Measurements from ENCODE around the gene CPTP. TPM values are rescaled to one million over a fixed set of nuclear protein-coding genes. Genes with fewer than 3 reads are reported as not detected.

The CPTP gene
- total RNA-seq, 2 experiments from 2014 or later, result 8.4 to 11.0 TPM

DNA sequence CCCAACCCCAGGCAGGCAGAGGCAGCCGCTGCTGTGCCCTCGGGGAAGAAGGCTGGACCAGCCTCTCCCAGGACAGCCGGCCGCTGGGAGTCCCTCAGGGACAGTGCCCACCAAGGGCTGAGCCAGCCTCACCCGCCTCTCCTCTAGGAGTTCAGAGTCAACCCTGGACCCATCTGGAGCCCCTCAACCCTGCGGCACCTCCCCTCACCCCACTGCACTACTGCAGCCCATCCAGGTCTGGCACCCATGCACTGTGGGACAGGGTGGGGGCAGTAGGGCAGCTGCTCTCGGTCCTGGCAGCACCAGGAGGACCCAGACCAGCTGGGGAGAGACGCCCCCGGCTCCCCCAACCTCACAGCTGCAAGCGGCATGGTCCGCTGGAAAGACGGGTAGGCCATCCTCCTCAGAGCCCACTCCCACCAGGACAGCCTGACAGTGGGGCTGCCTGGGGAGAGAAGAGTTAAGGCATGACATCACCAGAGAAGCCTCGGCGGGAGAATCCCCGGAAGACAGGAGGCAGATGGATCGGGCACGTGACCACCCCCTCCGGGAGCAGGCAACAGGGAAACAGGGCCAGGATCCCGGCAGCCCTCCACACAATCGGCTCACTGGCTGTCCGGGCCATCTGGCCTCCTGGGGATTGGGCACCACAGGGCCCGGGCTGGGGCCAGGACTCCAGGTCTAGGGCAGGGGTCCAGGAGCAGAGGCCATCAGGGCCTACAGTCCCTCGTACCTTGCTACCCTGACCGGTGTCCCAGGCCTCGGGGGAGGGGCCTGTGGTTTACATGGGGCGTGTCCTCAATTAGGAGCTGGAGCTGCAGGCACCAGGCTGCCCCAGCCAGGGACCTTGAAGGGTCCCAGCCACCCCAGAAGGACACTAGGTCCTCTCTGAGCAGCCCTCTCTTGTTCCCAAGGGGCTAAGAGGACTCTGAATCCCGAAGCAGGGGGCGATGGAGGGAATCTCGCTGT is 20.0 kb upstream of the CPTP start:
- CTCF ChIA-PET, result interaction anchor here (1.0 to 2.7 kb wide), 8 partner anchors 10 to 302 kb away, joined by 3 to 15 read pairs (median 4); no protein-coding TSS in a partner anchor
- ATAC-seq, result no peak
- Mint-ChIP-seq H3K27me3 (no peaks in the 10 kb centered on the region), H3K4me3 (peak overlapping the region; percentile 80), H3K4me1 (ENCODE audit: low read depth) (peaks cover 25% of the 10 kb centered on the region), H3K36me3 (ENCODE audit: low read depth) (peaks cover 4% of the 10 kb centered on the region), H3K27ac (peak overlapping the region; percentile 81), H3K9me3 (no peaks in the 10 kb centered on the region)
- POLR2A ChIA-PET, result interaction anchor here (0.6 kb wide), 1 partner anchor 97 kb away, joined by 3 read pairs; no protein-coding TSS in a partner anchor
- no peak for DNase-seq
- TF ChIP-seq, protein P1, sequence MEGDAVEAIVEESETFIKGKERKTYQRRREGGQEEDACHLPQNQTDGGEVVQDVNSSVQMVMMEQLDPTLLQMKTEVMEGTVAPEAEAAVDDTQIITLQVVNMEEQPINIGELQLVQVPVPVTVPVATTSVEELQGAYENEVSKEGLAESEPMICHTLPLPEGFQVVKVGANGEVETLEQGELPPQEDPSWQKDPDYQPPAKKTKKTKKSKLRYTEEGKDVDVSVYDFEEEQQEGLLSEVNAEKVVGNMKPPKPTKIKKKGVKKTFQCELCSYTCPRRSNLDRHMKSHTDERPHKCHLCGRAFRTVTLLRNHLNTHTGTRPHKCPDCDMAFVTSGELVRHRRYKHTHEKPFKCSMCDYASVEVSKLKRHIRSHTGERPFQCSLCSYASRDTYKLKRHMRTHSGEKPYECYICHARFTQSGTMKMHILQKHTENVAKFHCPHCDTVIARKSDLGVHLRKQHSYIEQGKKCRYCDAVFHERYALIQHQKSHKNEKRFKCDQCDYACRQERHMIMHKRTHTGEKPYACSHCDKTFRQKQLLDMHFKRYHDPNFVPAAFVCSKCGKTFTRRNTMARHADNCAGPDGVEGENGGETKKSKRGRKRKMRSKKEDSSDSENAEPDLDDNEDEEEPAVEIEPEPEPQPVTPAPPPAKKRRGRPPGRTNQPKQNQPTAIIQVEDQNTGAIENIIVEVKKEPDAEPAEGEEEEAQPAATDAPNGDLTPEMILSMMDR (IDR thresholded peaks at IDR 0.05), result no peak
- intact Hi-C loops (cut with micrococcal nuclease), result no loop called here

DNA sequence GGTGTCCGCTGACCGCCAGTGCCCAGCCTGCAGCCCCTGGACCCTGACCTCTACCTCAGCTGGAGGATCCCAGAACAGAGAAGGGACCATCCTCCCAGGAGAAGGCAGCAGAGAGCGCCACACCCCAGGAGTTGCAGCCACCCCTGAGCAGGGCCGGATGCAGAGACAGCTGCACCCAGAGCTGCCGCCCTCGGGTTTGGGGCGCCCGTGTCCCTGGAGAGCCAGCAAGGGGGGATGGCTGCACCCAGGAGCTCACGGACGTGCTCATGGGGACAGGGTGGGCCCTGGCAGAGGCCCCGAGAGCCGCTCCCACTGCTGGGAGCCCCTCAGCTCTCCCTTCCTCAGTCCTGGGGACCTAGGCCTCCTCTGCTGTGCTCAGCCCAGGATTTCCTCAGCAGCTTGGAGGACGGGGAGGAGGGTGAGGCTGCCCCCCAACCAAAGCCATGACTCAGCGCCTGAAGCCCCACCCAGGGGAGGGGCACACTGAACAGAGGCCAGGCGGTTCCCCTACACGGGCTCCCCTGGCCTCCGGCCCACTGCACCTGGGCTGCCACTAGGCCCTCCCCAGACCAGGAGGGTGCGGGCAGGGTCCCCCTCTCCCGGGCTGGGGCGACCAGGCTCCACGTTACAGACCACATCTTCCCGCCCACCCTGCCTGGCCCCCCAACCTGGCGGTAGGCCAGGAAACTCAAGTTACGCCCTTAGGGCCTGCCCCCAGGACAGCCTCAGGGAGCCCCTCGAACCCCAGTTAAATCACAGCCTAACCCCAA is 19.1 kb upstream of the CPTP start:
- Mint-ChIP-seq H3K9me3 (no peaks in the 10 kb centered on the region), H3K4me3 (peak overlapping the region; percentile 80), H3K27me3 (no peaks in the 10 kb centered on the region), H3K4me1 (ENCODE audit: low read depth) (peaks cover 25% of the 10 kb centered on the region), H3K36me3 (ENCODE audit: low read depth) (peaks cover 4% of the 10 kb centered on the region), H3K27ac (peak overlapping the region; percentile 81)
- ATAC-seq (peak; percentile 62), DNase-seq (peak; percentile 90)
- TF ChIP-seq, protein P1 (IDR thresholded peaks at IDR 0.05), result no peak
- intact Hi-C loops (cut with micrococcal nuclease), result no loop called here
- ChIA-PET POLR2A (interaction anchor here (0.6 kb wide), 1 partner anchor 96 kb away, joined by 3 read pairs; no protein-coding TSS in a partner anchor), CTCF (interaction anchor here (1.0 to 2.7 kb wide), 5 partner anchors 14 to 183 kb away, joined by 3 to 15 read pairs (median 4); no protein-coding TSS in a partner anchor)

DNA sequence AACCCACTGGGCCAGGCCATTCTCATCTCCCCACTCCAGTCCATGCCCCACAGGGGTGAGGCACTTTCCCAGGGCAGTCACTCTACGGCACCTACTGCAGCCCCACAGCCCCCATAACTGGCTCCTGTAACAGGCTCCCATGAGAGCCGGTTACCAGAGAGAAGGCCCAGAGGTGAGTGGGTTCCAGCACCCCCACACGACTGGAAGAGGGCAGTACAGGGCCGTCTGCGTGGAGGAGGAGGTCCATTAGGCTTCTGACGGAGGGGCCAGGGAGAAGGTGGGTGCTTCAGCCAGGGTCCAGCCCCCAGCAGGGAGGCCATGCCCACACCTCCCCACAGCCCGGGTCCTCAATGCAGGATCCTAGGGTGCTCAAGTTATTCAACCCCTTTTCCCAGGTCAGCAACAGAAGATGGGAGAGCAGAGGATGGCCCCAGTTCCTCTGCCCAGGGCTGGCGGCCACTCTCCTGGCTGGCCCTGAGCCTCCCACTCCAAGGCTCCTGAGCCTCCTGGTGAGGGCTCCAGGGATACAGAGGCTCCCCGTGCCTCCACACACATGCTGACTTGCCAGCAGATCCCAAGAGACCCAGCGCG is 18.4 kb upstream of the CPTP start:
- no peaks in the 10 kb centered on the region for H3K27me3 Mint-ChIP-seq
- intact Hi-C loops (cut with micrococcal nuclease), result no loop called here
- no peaks in the 10 kb centered on the region for H3K9me3 Mint-ChIP-seq
- TF ChIP-seq, protein P1 (IDR thresholded peaks at IDR 0.05), result no peak
- ATAC-seq (no peak), DNase-seq (peak; percentile 57)
- H3K4me1 Mint-ChIP-seq (ENCODE audit: low read depth), result peaks cover 25% of the 10 kb centered on the region
- H3K27ac Mint-ChIP-seq, result peak overlapping the region; percentile 81
- peaks cover 4% of the 10 kb centered on the region for H3K36me3 Mint-ChIP-seq (ENCODE audit: low read depth)
- POLR2A ChIA-PET, result no interaction called here
- CTCF ChIA-PET, result interaction anchor here (1.6 kb wide), 1 partner anchor 184 kb away, joined by 7 read pairs; no protein-coding TSS in a partner anchor
- peak overlapping the region; percentile 80 for H3K4me3 Mint-ChIP-seq

DNA sequence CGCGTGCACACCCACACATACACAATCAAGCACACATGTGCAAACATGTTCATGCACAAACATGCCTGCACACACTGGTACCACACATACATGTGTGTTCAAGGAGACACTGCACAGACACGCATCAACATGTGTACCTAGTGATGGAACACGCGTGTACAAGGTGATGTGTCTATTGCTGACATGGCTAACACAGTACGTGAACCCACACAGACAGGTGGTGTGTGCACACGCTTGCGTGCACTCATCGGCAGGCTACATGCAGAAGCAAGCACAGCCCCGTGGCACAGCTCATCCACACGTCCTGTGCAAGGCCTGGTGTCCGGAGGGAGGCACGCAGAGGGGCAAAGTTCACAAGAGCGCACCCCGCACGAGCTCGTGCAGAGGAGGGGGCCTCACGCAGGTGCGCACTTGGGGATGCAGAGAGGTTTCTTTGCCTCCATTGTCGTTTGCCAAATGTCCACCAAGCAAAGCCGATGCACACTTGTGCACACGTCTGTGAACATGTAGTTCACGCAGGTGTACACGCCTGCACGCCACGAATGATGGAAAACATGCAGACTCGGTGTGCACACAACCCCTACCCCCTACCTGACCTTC is 17.8 kb upstream of the CPTP start:
- intact Hi-C loops (cut with micrococcal nuclease), result no loop called here
- no peaks in the 10 kb centered on the region for H3K27me3 Mint-ChIP-seq
- ATAC-seq, result no peak
- peak overlapping the region; percentile 80 for H3K4me3 Mint-ChIP-seq
- H3K36me3 Mint-ChIP-seq (ENCODE audit: low read depth), result peaks cover 4% of the 10 kb centered on the region
- POLR2A ChIA-PET, result no interaction called here
- DNase-seq, result peak; percentile 20
- TF ChIP-seq, protein P1 (IDR thresholded peaks at IDR 0.05), result no peak
- peaks cover 25% of the 10 kb centered on the region for H3K4me1 Mint-ChIP-seq (ENCODE audit: low read depth)
- peak overlapping the region; percentile 39 for H3K27ac Mint-ChIP-seq
- CTCF ChIA-PET, result no interaction called here
- no peaks in the 10 kb centered on the region for H3K9me3 Mint-ChIP-seq

Data from activated CD8-positive, alpha-beta T cell treated with anti-CD3 and anti-CD28 coated beads for 36 hours (primary cell).